GM23338 (cell line): ENCODE data around the gene NAA10.

Experiments used
- CREB1 ChIP-seq: fragments of 250-450 bp; sonication (Bioruptor Pico); IDR thresholded peaks from 2 replicates; pipeline ENCODE4 v1.5.0; 2020; ENCODE audit warnings: low read depth, mild to moderate bottlenecking, moderate library complexity
- CTCF ChIP-seq, 2 experiments: fragments of 200-600 bp in 1 of 2; sonication (generic) in 1 of 2; conservative IDR thresholded peaks; 2 replicates each; pipeline versions ENCODE4 v1.5.1 to v1.6.1; 2016 to 2017; ENCODE audit warnings: antibody characterized with exemption in 2 of 2, low read depth in 2 of 2, mild to moderate bottlenecking in 2 of 2, moderate library complexity in 1 of 2
- EZH2 ChIP-seq: fragments of 200-600 bp; sonication (generic); IDR thresholded peaks from one replicate; pipeline ENCODE4 v1.8.0; 2017; ENCODE audit warnings: antibody characterized with exemption, mild to moderate bottlenecking, low read depth; ENCODE audit not compliant: unreplicated experiment
- EZH2phosphoT487 ChIP-seq: fragments of 200-600 bp; sonication (generic); IDR thresholded peaks from one replicate; pipeline ENCODE4 v1.8.1; 2018; ENCODE audit warnings: antibody characterized with exemption; ENCODE audit not compliant: unreplicated experiment
- JUNB ChIP-seq: IDR thresholded peaks from one replicate; pipeline ENCODE4 v1.6.1; 2016; ENCODE audit warnings: antibody characterized with exemption; ENCODE audit not compliant: unreplicated experiment
- POLR2AphosphoS5 ChIP-seq: IDR thresholded peaks from 2 replicates; pipeline ENCODE4 v1.6.1; 2016; ENCODE audit warnings: antibody characterized with exemption, low read depth
- REST ChIP-seq: IDR thresholded peaks from one replicate; pipeline ENCODE4 v1.6.1; 2018; ENCODE audit warnings: antibody characterized with exemption; ENCODE audit not compliant: unreplicated experiment
- ZNF114 ChIP-seq: fragments of 250-450 bp; sonication (Bioruptor Pico); IDR thresholded peaks from 2 replicates; pipeline ENCODE4 v1.5.0; 2020; ENCODE audit warnings: mild to moderate bottlenecking, moderate library complexity
- ZNF331 ChIP-seq: fragments of 250-450 bp; sonication (Bioruptor Pico); IDR thresholded peaks from 2 replicates; pipeline ENCODE4 v1.5.0; 2020; ENCODE audit warnings: low read depth, mild to moderate bottlenecking, moderate library complexity

GRCh38 chrX:153884136-153884535, 50.7 kb downstream of the NAA10 start:
- TF ChIP-seq CTCF (conservative IDR thresholded peaks at IDR 0.05; ENCODE audit: low read depth in 2 of 2) = no peak
- TF ChIP-seq EZH2 = no peak
- TF ChIP-seq REST = no peak
- no peak for TF ChIP-seq POLR2AphosphoS5
- TF ChIP-seq EZH2phosphoT487 = no peak
- no peak for TF ChIP-seq JUNB
- TF ChIP-seq ZNF114 (CRISPR knock-in tag) = no peak
- TF ChIP-seq CREB1 = no peak
- TF ChIP-seq ZNF331 = no peak
